Measurements from ENCODE around the gene ABCB6. TPM values are rescaled to one million over a fixed set of nuclear protein-coding genes. Genes with fewer than 3 reads are reported as not detected.
A peak's percentile ranks its signal among the peaks of the same experiment; 100 is the strongest.

ABCB6 gene
- total RNA-seq, 1 donor from 2014 or later: 18.2 TPM

GRCh38 chr2:219175486-219175885 lies 43.3 kb downstream of the ABCB6 start:
- Histone ChIP-seq H3K9me3 (no peaks in the 10 kb centered on the region), H3K27me3 (no peaks in the 10 kb centered on the region), H3K36me3 (peaks cover 52% of the 10 kb centered on the region), H3K4me3 (peak overlapping the region; percentile 73), H3K27ac (peak overlapping the region; percentile 98), H3K4me1 (peaks cover 38% of the 10 kb centered on the region)
- ATAC-seq: no peak
- intact Hi-C loops (cut with DNase I): loop anchor here (10.0 kb wide), 1 partner anchor 49 kb away; the partner anchor contains the start of genes ANKZF1 and ATG9A
- no peak for TF ChIP-seq CTCF (IDR thresholded peaks at IDR 0.05)
- no peak for DNase-seq

GRCh38 chr2:219174801-219175200 lies 44.0 kb downstream of the ABCB6 start:
- H3K36me3 ChIP-seq: peaks cover 45% of the 10 kb centered on the region
- TF ChIP-seq CTCF (IDR thresholded peaks at IDR 0.05): no peak
- intact Hi-C loops (cut with DNase I): loop anchor here (10.0 kb wide), 1 partner anchor 50 kb away; the partner anchor contains the start of genes ANKZF1 and ATG9A
- H3K27ac ChIP-seq: no peak overlapping the region
- no peak overlapping the region for H3K4me3 ChIP-seq
- DNase-seq: no peak
- no peaks in the 10 kb centered on the region for H3K9me3 ChIP-seq
- no peak for ATAC-seq
- H3K27me3 ChIP-seq: no peaks in the 10 kb centered on the region
- peaks cover 37% of the 10 kb centered on the region for H3K4me1 ChIP-seq

- no peaks in the 10 kb centered on the region for H3K9me3 ChIP-seq
- H3K4me3 ChIP-seq: no peak overlapping the region
- no peaks in the 10 kb centered on the region for H3K27me3 ChIP-seq
- peaks cover 39% of the 10 kb centered on the region for H3K36me3 ChIP-seq
- no peak for TF ChIP-seq CTCF (IDR thresholded peaks at IDR 0.05)
- peaks cover 31% of the 10 kb centered on the region for H3K4me1 ChIP-seq
- H3K27ac ChIP-seq: no peak overlapping the region
- ATAC-seq (no peak), DNase-seq (no peak)
- intact Hi-C loops (cut with DNase I): loop anchor here (10.0 kb wide), 1 partner anchor 51 kb away; the partner anchor contains the start of genes ANKZF1 and ATG9A
Measured at GRCh38 chr2:219174146-219174545, 44.6 kb downstream of the ABCB6 start.

- ATAC-seq: no peak
- no peak for DNase-seq
- TF ChIP-seq CTCF (IDR thresholded peaks at IDR 0.05): no peak
- H3K4me1 ChIP-seq: peaks cover 25% of the 10 kb centered on the region
- H3K36me3 ChIP-seq: peaks cover 38% of the 10 kb centered on the region
- H3K4me3 ChIP-seq: no peak overlapping the region
- no peak overlapping the region for H3K27ac ChIP-seq
- H3K27me3 ChIP-seq: no peaks in the 10 kb centered on the region
- intact Hi-C loops (cut with DNase I): loop anchor here (10.0 kb wide), 1 partner anchor 52 kb away; the partner anchor contains the start of genes ANKZF1 and ATG9A
- no peaks in the 10 kb centered on the region for H3K9me3 ChIP-seq
Measured at GRCh38 chr2:219173176-219173575, 45.6 kb downstream of the ABCB6 start.

GRCh38 chr2:219172231-219173154 lies 46.3 kb downstream of the ABCB6 start:
- DNase-seq: no peak
- peaks cover 38% of the 10 kb centered on the region for H3K36me3 ChIP-seq
- H3K27me3 ChIP-seq: no peaks in the 10 kb centered on the region
- no peak for ATAC-seq
- no peak overlapping the region for H3K4me3 ChIP-seq
- TF ChIP-seq CTCF (IDR thresholded peaks at IDR 0.05): no peak
- peaks cover 25% of the 10 kb centered on the region for H3K4me1 ChIP-seq
- H3K9me3 ChIP-seq: no peaks in the 10 kb centered on the region
- H3K27ac ChIP-seq: no peak overlapping the region
- intact Hi-C loops (cut with DNase I): loop anchor here (10.0 kb wide), 1 partner anchor 52 kb away; the partner anchor contains the start of genes ANKZF1 and ATG9A

Data from upper lobe of right lung (tissue), 1 donor.